ENCODE measurements around the gene TNIP1.

TNIP1 gene

DNA sequence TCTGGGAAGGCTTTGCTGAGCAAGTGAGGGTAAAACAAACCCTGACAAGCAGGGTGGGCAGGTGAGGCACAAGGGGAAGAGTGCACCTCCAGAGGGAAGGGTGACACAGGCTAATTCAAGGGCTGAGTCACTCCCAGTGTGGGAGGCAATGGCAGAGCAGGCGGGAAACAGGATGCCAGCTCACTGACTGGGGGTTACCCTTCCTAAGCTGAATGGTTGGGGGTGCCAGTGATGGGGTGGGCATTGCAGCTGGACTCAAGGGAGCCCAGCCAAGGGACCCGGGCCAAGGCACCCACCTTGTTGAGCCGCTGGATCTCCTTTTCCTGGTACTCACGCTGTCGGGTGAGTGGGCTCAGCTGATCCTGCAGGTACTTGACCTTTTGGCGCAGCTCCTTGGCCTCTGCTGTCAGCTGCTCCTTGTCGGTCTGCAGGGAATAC, 42.0 kb downstream of the TNIP1 start:
- no peak for DNase-seq

DNA sequence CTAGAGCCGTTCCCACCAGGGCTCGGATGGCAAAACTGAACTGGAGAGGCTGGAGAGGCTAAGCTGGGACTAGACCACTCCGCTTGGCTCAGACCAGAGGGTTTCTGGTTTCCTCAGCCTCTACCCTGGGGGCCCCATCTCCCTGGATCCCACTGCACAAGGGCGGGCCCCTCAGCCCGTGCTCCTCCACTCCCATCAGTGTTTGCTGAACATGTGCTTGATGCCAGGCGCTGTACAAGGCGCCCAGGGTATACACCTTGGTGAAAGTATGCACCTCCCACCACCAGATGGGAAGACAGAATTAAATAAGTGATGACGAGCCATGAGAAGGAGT, 42.5 kb downstream of the TNIP1 start:
- DNase-seq, result no peak

DNA sequence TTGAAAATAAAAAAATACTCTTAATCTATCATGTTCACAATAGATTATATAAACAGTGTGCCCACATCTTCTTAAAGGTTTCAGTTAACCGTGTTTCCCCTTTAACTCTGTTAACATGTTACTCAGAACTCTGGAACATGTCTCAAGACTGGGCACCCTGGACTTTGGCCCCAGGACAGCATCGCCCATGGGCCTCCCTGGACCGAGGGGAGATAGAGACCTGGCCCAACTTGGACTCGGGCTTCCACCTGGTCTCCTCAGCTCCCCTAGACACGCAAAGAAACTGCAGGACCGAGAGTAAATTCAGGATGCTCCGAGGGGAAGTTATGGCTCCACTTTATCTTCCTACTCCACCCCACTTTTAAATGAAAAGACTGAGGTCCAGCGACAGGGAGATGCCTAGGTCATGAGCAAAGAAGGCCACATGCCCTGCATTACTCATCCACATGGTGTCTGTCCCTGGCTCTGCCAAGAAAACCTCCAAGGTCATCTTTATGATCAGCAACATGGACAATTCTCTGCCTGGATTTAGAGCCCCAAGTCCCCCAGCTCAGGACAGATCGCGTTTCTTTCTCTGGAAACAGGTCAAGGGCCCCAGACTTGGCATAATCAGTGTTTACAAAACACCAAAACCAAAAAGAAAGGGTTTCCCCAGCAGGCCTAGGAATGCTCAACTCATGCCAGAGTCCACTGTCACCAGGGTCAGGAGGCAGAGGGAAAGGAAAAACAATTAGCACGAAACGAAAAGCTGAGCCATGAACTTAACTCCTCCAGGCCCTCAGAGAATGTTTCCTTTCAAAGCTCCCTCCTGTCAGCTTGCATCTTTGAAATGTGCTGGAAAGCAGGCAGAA, 43.0 kb downstream of the TNIP1 start:
- DNase-seq, result no peak

DNA sequence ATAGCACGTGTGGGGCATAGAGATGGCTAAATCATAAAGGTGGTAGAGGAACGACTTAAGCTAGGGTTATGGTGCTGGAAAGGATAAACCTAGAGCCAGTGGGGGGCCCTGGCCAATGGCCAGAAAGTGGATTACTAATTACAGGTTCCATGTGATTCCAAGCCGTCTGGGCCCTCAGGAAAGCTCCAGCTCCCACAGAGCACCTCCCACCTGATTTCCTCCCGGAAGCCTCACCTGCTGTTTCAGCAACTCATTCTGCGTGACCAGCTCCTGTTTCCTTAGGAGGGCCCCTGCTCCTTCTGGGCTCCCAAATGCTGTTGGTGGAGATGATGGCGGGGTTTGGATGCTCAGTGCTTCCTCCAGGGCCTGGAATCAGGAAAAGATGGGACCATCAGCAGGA, 44.3 kb downstream of the TNIP1 start:
- no peak for DNase-seq

DNA sequence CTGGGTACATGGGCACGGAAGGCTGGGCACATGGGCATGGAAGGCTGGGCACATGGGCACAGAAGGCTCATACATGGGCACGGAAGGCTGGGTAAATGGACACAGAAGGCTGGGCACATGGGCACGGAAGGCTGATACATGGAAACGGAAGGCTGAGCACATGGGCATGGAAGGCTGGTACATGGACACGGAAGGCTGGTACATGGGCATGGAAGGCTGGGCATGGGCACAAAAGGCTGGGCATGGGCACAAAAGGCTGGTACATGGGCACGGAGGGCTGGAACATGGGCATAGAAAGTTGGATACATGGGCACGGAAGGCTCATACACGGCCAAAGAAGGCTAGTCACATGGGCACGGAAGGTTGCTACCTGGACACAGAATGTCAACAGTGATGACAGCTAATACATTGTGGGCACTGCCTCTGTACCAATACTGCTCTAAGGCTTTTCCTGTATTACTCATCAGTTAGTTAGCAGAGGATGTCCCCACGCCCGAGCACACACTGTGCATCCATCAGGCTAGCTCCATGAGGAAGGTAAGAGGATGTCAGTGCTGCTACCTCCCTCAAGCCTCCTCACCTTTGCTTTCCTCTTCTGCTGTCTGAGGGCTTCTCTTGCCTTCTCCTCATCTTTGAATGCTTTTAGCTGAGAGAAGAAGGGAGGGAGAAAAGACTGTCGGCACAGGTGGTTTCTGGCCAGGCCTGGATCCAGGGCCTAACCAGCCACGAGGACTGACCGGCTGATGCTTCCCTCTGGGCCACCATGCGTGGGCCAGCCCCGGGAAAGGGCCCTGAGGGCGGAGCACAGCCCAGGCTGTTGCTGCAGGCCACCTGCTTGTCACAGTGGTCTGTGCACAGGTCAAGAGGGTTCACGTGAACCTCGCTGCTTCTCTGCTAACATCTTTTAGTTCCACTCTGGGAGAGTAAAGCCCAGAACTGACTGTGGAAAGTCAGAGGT, 46.1 kb downstream of the TNIP1 start:
- no peak for DNase-seq

DNA sequence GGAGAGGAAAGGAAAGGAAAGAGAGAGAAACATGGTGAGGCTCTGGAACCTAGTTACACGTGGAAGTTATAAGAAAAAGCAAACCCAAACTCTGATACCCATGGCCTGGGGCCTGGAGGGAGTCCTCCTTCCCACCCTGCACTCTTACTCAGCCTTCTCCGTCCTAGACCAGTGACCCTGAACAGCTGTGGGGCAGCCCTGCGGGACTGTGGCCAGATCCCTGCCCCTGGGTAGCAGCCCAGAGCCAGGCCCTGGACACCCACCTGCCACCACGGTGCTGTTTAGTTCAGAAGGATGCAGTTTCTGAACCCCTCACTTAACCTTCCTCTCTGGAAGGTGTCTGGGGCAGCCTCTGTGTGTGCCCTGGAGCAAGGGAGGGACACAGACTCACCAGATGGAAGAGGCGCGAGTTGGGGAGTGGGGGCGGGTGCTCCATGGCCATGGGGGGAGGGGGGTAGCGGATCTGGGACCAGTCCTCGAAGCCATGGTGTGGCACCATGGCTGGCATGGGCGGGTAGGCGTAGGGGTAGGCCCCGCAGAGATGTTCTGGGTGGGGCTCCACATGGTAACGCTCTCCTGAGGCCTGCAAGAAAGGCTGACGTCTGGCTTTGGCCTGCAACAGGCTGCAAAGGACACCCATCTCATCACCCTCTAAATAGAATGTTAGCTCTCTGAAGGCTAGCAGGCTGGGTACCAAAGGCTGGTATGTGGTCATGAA, 47.5 kb downstream of the TNIP1 start:
- no peak for DNase-seq

DNA sequence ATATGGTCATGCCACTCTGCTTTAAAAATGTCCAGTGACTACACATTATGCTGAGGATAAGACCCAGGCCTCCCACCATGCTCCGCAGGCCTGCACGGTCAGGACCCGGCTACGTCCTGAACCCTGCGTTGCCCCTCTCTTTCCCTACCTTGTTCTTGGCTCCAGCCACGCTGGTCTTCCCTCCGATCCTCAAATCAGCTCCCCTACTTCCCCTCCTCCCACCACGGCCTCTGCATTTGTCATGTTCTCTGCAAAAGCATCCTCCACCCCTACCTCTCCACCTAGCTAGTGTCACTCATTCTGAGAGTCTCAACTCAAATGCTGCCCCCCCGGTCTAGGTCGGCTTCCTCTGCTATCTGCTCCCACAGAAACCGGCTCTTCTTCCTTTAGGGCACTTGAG, 49.3 kb downstream of the TNIP1 start:
- DNase-seq, result no peak

DNA sequence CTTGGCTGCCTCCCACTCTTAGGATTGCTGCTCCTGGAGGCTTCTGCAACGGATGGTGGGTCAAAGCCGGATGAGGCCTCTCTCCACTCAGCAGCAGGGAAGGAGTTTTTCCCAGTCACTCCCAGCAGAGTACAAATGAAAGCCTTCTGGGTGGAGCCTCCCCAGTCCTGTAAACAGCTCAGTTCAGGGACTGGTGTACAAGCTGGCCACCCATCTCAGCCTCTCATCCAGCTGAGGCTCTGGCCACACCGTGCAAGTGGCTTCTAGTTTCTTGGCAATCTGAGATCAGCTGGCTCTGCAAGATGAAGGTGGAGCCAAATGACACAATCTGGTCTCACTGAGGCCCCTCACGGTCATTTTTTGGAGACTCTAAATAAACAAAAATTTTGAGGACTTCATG, 50.5 kb downstream of the TNIP1 start:
- DNase-seq, result no peak

DNA sequence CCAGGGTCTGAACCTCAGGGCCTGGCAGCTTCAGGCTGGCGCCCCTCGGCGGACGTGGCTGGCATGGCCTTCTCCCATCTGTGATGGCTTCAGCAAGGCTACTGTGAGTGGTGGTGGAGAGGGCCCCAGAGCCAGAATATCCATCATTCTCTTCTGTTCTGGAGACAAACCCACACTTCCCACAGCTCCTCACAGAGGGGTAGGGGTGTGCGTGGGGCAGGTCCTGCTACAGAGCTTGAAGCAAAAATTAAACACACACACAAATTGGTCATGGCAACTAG, 50.8 kb downstream of the TNIP1 start:
- DNase-seq, result no peak

DNA sequence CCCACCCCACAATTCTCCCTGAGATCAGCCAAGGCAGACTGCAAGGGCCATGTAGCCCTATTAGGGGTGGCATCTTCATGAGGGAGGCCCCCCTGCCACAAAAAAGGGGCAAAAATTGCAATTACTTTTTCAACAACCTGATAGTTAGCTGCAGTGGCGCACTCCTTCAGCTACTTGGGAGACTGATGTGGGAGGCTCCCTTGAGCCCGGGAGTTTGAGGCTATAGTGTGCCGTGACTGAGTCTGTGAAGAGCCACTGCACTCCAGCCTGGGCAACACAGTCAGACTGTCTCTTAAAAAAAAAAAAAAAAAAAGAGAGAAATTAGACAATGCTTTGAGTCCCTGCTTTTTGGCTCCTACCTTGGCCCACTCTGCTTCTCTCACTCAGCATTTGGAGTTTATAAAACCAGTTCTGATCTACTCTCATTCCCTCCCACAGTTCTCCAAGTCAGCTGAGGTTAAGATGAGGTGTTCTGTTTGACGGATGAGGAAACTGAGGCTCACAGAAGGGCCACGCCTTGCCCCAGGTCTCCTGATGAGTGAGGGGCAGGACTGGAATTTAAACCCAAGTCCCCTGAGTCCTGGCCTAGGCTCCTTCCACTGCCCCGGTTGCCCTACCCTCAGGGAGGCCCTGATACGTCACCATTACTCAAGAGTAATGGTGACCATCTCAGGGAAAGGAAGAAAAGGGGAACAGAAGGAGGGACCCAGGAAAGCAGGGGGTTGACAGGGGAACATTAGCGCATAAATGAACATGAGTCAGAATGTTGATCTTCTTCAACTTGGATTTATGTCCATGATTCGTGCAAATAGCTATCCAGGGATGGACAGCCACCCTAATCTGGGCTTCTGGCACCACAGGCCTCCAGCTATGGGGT, 51.4 kb downstream of the TNIP1 start:
- no peak for DNase-seq

DNA sequence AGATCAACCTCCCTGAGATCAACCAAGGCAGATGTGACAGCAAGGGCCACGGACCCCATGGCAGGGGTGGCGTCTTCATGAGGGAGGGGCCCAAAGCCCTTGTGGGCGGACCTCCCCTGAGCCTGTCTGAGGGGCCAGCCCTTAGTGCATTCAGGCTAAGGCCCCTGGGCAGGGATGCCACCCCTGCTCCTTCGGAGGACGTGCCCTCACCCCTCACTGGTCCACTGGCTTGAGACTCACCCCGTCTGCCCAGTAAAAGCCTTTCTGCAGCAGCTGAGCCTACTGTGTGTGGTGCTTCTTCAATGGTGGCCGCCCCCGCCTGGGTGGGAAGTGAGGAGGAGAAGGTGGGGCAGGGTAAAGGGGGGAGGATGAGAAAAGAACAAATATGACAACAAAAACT, 52.1 kb downstream of the TNIP1 start:
- DNase-seq, result no peak

DNA sequence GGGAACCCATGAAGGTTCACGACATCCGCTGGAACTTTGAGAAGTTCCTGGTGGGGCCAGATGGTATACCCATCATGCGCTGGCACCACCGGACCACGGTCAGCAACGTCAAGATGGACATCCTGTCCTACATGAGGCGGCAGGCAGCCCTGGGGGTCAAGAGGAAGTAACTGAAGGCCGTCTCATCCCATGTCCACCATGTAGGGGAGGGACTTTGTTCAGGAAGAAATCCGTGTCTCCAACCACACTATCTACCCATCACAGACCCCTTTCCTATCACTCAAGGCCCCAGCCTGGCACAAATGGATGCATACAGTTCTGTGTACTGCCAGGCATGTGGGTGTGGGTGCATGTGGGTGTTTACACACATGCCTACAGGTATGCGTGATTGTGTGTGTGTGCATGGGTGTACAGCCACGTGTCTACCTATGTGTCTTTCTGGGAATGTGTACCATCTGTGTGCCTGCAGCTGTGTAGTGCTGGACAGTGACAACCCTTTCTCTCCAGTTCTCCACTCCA, 52.8 kb downstream of the TNIP1 start:
- DNase-seq, result no peak

DNA sequence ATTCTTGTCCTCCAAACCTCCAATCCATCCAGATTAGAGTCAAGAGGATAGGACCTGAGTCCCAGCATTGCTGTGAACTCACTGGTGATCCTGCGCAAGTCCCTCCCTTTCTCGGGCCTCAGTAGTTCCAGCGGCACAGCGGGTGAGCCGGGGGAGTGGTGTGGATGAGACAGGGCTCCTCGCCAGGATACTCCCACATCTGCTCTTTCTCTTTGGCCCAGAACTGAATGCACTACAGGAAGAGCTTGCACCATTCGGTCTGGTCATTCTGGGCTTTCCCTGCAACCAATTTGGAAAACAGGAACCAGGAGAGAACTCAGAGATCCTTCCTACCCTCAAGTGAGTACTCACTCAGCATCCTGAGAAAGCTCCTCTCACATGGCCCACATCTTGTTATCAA, 54.2 kb downstream of the TNIP1 start:
- no peak for DNase-seq

DNA sequence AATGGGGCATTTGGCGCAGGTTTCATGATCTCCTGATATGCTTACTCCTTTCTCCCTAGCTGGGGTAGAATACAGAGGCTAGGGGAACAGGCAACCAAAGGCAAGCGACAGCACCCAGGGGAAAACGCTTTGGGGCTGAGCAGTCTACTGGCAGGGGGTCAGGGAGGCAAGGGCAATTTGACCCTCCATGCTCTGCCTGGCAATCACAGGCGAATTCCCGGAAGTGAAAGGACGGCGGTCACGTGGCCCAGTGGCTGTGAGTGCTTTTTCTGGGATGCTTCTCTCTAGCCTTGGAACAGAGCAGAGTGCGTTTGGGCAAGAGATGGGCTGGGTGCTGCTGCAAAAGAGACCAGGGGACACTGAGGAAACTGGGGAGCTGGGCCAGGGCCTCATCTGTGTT, 54.7 kb downstream of the TNIP1 start:
- no peak for DNase-seq

DNA sequence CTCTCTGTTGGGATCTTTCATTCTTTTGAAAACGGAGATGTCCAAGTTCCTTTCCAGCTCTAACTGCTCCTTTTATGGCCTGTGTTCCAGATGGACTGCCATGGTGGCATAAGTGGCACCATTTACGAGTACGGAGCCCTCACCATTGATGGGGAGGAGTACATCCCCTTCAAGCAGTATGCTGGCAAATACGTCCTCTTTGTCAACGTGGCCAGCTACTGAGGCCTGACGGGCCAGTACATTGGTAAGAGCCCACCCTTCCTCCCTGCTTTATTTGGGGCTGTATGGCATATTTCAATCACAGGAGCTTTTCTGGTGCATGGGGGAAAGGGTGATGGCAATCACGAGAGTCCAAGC, 55.6 kb downstream of the TNIP1 start:
- DNase-seq, result no peak

DNA sequence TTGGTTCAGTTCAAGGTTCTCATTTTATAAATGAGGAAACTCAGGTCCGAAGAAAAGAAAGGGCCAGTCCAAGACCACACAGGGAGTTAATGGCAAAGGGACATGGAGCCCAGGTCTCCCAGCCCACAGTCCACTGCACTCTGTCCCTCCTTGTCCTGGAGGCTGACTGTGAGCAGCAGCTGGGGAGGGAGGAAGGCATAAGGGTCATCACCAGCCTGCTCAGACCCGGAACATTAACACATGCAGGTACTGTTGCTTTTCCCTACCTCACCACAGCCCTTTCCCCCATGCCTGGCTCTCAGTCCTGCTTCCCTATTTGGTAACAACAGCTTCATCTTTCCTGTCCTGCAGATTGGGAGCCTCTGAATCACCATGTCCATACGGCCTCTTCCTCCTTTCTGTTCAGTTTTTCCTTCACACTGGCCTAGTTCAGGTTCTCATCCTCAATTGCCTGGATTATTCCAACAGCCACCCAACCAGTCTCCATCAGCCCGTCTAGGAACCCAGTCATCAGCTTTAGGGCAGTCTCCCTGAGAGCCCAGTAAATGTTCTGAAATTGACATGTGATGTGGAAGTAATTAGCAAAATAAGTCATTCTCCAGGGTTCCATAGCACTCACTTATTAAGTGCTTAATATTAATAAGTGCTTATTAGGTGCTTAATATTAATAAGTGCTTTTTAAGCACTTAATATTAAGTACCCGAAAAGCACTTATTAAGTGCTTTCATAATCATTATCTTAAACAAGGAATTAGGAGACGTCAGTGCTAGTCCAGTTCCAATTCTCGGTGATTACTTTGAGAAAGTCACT, 56.2 kb downstream of the TNIP1 start:
- DNase-seq, result no peak

DNA sequence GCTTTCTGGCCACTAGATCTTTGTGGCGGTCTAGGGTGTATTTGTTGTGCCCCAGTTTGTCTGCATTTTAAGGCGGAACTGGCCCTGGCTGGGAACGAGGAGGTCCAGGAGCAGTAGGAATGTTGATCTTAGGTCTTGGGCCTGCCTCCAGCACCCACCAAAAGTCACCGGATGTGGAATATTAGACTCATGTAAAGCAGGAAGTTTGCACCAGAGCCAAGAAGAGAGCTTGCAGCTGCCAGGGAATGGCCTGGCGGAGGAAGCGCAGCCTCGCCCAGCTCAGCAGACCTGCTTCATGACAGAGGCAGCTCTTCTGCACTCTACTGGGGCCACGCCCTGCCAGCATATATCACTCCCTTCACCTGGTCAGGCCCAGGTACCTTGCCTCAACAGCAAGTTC, 57.2 kb downstream of the TNIP1 start:
- no peak for DNase-seq

DNA sequence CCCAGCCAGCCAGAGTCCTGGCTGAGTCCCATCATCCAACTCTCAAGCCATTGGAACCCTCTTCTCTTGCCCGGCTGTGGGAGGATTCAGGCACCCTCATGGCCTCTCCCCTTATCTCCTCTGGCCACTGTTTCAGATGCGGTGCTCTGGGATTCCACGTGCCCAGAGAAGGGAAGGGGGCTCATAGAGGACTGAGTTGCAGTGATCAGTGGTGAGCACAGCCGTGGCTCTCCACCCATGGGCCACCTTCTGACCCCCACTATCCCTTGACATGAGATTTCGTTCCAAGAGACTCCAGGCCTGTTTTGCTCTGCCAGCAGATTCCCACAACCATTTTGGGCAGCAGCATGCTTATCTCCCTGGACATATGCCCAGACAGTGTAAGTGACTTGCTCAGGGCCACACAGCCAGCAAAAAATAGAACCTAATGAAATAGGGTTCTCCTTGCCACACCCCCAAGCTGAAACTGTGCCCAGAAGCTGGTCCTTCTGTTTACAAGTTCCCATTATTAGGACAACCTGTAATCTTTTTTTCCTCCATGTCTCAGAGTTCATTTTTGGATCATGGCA, 57.7 kb downstream of the TNIP1 start:
- DNase-seq, result no peak

DNA sequence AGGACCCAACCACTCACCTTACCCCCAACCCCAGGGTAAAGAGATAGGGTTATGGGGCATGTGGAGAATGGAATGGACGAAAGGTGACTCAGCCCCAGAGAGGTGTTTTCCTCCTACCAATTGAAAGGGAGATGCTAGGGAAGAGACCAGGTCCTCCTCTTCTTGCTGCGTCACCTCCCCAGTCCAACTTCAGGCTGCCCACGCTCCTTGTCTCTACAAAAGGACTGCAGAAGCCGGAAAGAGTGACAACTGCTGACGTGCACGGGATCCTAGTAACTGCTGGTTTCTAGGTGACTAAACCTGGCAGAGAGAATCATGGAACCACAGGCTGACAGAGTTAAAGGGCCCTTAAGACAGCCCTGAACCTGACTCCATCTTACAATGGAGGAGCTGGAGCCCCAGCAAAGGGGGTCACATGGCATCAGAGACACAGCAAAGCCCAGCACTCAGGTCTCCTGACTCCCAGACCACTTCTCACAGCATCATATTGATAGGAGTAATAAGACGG, 58.3 kb downstream of the TNIP1 start:
- DNase-seq, result no peak

DNA sequence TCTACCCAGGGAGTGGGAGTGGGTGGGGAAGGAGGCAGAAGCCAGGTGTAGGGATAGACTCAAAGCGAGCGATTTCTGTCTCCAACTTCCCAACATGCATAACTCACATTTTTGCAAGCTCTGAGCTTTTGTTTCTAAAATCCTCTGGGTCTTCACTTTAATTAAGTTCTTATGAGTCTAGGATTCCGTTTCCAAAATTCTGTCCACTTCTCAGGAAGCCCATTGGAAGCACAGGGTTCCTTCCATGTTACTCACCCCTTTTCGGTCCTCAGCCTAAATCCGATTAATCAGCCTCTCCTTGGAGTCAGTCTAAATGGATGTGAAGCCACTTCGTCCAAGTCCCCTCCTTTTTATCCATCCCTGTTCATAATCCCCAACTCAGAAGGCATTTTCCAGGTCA, 59.1 kb downstream of the TNIP1 start:
- no peak for DNase-seq

Data from T-helper 9 cell (primary cell).